Mesenteric fat pad (tissue), 1 donor: Measurements from ENCODE around the gene TMEM14C. TPM values are rescaled to one million over a fixed set of nuclear protein-coding genes. Genes with fewer than 3 reads are reported as not detected.
"Not testable (repeated sequence)": the region's sequence is repeated elsewhere in the genome, so short reads cannot be mapped to it uniquely, and the experiment has no call there.

Experiments used
- DNase-seq: peaks from one replicate; pipeline ENCODE4 v3.0.0-alpha.2; 2020; ENCODE audit warnings: low spot score
- total RNA-seq: library from RNA; stranded (reverse); fragmentation: NEBNext Ultra II Directional; extraction: Animal tissue kit (Norgen Biotek cat#: 25700); gene quantifications from one replicate; pipeline ENCODE4 v1.2.1, GENCODE V29; 2021
- donor health status: DM: yes; HTN: yes; CAD: no.

The TMEM14C gene
- total RNA-seq, 1 donor from 2014 or later: 84.8 TPM

DNA sequence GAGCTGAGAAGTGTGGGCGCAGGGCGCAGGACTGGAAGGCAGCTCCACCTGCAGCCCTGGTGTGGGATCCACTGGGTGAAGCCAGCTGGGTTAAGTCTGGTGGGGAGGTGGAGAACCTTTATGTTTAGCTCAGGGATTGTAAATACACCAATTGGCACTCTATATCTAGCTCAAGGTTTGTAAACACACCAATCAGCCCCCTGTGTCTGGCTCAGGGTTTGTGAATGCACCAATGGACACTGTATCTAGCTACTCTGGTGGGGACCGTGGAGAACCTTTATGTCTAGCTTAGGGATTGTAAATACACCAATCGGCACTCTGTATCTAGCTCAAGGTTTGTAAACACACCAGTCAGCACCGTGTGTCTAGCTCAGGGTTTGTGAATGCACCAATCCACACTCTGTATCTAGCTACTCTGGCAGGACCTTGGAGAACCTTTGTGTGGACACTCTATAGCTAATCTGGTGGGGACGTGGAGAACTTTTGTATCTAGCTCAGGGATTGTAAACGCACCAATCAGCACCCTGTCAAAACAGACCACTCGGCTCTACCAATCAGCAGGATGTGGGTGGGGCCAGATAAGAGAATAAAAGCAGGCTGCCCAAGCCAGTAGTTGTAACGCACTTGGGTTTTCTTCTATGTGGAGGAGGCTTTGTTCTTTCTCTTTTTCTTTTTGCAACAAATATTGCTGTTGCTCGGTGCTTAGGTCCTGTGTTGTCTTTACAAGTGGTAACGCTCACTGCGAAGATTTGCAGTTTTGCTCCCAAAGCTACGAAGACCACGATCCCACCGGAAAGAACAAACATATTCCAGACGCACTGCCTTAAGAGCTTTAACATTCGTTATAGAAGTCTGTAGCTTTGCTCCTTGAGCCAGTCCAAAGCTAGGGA, 1.7 kb upstream of the TMEM14C start:
- DNase-seq: not testable (repeated sequence)

- DNase-seq: no peak
Observed at GRCh38 chr6:10721850-10722569, 860 bp upstream of the TMEM14C start.

DNA sequence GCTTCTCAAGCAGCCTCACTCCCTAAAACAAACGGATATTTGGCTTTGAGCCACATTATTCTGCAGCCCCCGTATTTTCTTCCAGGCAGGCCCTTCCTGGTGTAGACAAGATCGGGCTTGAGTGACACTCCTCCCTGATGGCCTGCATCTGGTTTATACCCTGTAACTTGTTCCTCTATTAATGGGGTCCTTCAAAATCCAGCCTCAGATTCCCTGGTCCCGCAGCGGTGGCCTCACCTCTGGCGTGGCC, 375 bp upstream of the TMEM14C start:
- no peak for DNase-seq

GRCh38 chr6:10723567-10723881, 654 bp downstream of the TMEM14C start:
- DNase-seq: no peak

GRCh38 chr6:10725044-10725443, 2.2 kb downstream of the TMEM14C start:
- DNase-seq: no peak

GRCh38 chr6:10725716-10726115, 2.8 kb downstream of the TMEM14C start:
- DNase-seq: no peak

DNA sequence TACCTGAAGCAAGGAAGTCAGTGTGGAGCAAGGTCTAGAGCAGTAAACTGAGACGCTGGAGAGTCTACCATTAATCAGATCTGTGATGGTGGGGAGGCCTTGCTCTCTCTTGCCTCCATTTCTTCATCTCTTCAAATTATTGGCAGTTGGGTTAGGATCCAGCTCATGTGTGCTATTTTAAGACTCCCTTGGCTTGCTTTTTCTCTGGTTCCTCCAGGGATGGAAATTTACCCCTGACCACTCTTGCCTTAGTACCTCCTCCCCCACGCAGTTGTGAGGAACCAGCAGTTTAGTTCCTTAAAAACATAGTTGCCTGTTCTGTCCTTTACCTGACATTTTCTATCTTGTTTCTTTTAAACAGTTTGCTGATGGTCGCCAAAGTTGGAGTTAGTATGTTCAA, 7.4 kb downstream of the TMEM14C start:
- no peak for DNase-seq

- DNase-seq: no peak
Observed at GRCh38 chr6:10733151-10733715, 10.4 kb downstream of the TMEM14C start.

GRCh38 chr6:10733863-10734262, 11.0 kb downstream of the TMEM14C start:
- no peak for DNase-seq

DNA sequence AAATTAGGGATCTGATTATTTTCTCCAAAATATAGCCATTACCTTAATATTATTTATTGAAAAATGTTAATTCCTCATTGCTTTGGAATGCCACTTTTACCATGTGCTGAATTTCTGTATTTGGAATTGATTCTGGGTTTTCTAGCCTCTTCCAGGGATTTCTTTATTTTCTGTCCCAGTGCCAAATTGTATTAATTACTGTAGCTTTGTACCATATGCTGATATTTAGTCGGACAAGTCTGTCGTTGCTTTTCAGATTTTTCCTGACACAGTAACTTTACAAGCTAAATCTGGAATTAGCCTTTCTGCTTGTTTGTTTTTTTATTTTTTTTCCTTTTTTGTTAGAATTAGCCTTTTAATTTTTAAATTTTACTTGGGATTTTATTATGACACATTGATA, 13.9 kb downstream of the TMEM14C start:
- no peak for DNase-seq

DNA sequence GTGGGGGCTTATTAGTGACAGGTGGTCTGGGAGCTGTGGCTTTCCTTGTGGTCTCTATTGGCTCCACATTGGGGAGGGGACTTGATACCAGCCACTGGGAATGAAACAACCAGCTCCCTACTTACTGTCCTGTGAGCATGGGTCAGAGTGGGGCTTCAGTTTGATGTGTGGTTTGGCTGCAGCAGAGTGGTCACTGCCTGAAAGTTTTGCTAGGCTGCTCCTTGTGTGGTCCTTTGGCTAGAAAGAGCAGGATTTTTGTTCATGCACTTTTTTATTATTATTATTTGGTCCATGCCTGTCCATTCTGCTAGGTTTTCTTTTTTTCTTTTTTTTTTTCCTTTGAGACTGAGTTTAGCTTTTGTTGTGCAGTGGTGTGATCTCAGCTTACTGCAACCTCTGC, 17.2 kb downstream of the TMEM14C start:
- DNase-seq: no peak

DNA sequence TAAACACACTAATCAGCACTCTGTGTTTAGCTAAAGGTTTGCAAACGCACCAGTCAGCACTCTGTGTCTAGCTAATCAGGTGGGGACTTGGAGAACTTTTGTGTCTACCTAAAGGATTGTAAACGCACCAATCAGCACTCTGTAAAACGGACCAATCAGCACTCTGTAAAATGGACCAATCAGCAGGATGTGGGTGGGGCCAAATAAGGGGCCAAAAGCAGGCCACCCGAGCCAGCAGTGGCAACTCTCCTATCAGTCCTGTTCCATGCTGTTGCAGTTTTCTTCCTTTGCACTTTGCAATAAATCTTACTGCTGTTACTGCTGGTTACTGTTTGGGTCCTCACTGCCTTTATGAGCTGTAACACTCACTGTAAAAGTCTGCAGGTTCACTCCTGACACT, 18.8 kb downstream of the TMEM14C start:
- not testable (repeated sequence) for DNase-seq

GRCh38 chr6:10742251-10742650, 19.4 kb downstream of the TMEM14C start:
- no peak for DNase-seq

DNA sequence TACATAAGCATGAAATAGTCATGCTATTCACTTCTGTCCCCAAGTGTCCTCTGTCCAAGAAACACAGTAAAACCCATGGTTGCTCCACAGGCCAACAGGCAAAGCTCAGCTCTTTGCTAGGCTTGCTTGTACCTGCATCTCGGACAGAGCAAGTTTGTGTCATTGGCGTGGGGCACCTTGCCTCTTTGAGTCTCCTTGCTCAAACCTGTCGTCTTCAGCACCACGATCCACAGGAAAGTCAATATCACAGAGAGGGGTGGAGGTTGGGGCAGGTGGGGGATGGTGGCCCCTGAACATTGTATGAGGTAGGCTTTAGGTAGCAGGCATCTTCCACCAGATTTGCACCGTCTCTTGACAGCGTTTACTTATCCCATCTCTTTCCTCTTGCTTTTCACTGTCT, 20.6 kb downstream of the TMEM14C start:
- DNase-seq: no peak

DNA sequence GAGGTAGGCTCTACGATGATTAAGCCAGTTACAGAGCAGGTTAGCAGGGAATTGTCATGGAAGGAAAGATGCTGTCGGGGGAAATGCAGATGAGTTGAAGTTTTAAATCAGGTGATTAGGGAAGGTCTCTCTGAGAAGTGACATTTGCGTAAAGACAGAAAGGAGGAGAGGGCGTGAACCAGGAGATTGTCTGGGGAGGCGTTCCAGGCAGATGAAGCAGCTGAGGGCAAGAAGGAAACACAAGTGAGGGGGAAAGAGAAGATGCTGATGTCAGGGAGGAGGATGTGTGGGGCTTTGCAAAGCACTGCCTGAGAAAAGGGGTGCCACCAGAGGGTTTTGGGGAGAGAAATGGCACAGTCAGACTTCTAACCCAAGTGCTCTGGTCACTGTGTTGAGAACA, 22.2 kb downstream of the TMEM14C start:
- no peak for DNase-seq

- no peak for DNase-seq
Observed at GRCh38 chr6:10746915-10747250, 24.0 kb downstream of the TMEM14C start.

- peak; percentile 100 for DNase-seq
Observed at GRCh38 chr6:10747251-10747972, 24.5 kb downstream of the TMEM14C start, which contains the start of gene TMEM14B. TSS of gene TMEM14B (plus strand) at chr6:10747805. CDS start at chr6:10749246, 1,441 bp downstream.

GRCh38 chr6:10749734-10750133, 26.9 kb downstream of the TMEM14C start:
- no peak for DNase-seq

GRCh38 chr6:10750568-10750967, 27.7 kb downstream of the TMEM14C start:
- not testable (repeated sequence) for DNase-seq

DNA sequence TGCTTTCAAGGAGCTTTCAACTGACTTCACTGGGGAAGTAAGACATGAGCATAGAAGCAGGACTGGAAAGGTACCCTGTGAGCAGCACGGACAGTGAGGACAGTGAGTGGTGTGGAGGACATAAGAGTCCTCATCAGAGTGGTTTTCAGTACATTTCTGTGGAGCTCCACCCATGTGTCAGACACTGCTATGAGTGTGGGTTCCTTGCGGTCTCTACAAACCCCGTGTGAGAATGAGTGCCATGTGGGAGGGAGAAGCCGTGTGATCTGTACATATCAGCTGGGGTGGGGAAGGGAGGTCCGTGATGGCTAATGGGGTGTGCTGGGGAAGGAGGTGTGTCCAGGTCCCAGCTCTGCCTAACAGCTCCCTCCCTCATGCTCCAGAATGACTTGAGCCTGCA, 28.9 kb downstream of the TMEM14C start:
- not testable (repeated sequence) for DNase-seq

GRCh38 chr6:10756085-10756484, 33.2 kb downstream of the TMEM14C start:
- DNase-seq: no peak

- no peak for DNase-seq
Observed at GRCh38 chr6:10759312-10759839, 36.5 kb downstream of the TMEM14C start.
